PC-3 (cell line): ENCODE data around the gene MYO7A.

ENCODE experiments used
- EZH2 ChIP-seq: fragments of 300-600 bp; sonication (generic); IDR thresholded peaks from one replicate; pipeline ENCODE4 v1.6.1; 2017; ENCODE audit warnings: antibody characterized with exemption, mild to moderate bottlenecking, low read length; ENCODE audit not compliant: unreplicated experiment
- TF ChIP-seq, protein P1 (sequence below): fragments of 300-600 bp; sonication (generic); conservative IDR thresholded peaks from 2 replicates; pipeline ENCODE4 v1.5.1; 2017; ENCODE audit warnings: antibody characterized with exemption, low read depth, mild to moderate bottlenecking, low read length

GRCh38 chr11:77129069-77129841, 1.2 kb downstream of the MYO7A start:
- TF ChIP-seq, protein P1, sequence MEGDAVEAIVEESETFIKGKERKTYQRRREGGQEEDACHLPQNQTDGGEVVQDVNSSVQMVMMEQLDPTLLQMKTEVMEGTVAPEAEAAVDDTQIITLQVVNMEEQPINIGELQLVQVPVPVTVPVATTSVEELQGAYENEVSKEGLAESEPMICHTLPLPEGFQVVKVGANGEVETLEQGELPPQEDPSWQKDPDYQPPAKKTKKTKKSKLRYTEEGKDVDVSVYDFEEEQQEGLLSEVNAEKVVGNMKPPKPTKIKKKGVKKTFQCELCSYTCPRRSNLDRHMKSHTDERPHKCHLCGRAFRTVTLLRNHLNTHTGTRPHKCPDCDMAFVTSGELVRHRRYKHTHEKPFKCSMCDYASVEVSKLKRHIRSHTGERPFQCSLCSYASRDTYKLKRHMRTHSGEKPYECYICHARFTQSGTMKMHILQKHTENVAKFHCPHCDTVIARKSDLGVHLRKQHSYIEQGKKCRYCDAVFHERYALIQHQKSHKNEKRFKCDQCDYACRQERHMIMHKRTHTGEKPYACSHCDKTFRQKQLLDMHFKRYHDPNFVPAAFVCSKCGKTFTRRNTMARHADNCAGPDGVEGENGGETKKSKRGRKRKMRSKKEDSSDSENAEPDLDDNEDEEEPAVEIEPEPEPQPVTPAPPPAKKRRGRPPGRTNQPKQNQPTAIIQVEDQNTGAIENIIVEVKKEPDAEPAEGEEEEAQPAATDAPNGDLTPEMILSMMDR: no peak
- TF ChIP-seq EZH2: no peak
